ENCODE measurements around the gene GJA10. TPM values are rescaled to one million over a fixed set of nuclear protein-coding genes. Genes with fewer than 3 reads are reported as not detected.

Gene GJA10
- total and polyA plus RNA-seq, 2 experiments from 2014 or later, result not detected

- no peak overlapping the region for H3K4me2 ChIP-seq (ENCODE audit: unreplicated experiment)
- H3K79me2 ChIP-seq (ENCODE audit: insufficient read depth), result no peaks in the 10 kb centered on the region
- H3K4me3 ChIP-seq, result no peak overlapping the region
- no peak overlapping the region for H2AFZ ChIP-seq
- no peak overlapping the region for H3K27ac ChIP-seq
- no peak overlapping the region for H3K9ac ChIP-seq
- H3K9me2 ChIP-seq (ENCODE audit: insufficient read depth), result no peaks in the 10 kb centered on the region
- no peaks in the 10 kb centered on the region for H3F3A ChIP-seq (ENCODE audit: insufficient read depth)
- H3K36me3 ChIP-seq (ENCODE audit: low read depth), result no peaks in the 10 kb centered on the region
- no peaks in the 10 kb centered on the region for H3K4me1 ChIP-seq (ENCODE audit: insufficient read depth)
- 73 to 75% methylated on average over 6 of the region's 6 CpGs for WGBS, 2 experiments (ENCODE audit: low coverage in 1 of 2, low lambda C conversion rate in 2 of 2, missing lambda C conversion rate in 2 of 2)
- no peaks in the 10 kb centered on the region for H4K20me1 ChIP-seq (ENCODE audit: insufficient read depth)
- H3K27me3 ChIP-seq (replicated peaks; ENCODE audit: insufficient read depth), result peaks cover 9% of the 10 kb centered on the region
- TF ChIP-seq EZH2 (IDR thresholded peaks at IDR 0.05; ENCODE audit: insufficient read depth, poor library complexity, severe bottlenecking), result no peak
- no peak for TF ChIP-seq EZH2phosphoT487 (IDR thresholded peaks at IDR 0.05; ENCODE audit: insufficient read depth, low read depth)
- in situ Hi-C loops (cut with MboI), result no loop called here
- no peaks in the 10 kb centered on the region for H3K9me3 ChIP-seq (ENCODE audit: low read depth)
- peak; percentile 15 for DNase-seq
Observed at GRCh38 chr6:89927791-89928550, 33.7 kb downstream of the GJA10 start.

- Histone ChIP-seq H3K79me2 (ENCODE audit: insufficient read depth) (no peaks in the 10 kb centered on the region), H3K4me2 (ENCODE audit: unreplicated experiment) (no peak overlapping the region), H3K27me3 (replicated peaks; ENCODE audit: insufficient read depth) (peaks cover 9% of the 10 kb centered on the region), H3K36me3 (ENCODE audit: low read depth) (no peaks in the 10 kb centered on the region), H3K4me1 (ENCODE audit: insufficient read depth) (no peaks in the 10 kb centered on the region), H4K20me1 (ENCODE audit: insufficient read depth) (no peaks in the 10 kb centered on the region), H3K9me3 (ENCODE audit: low read depth) (no peaks in the 10 kb centered on the region), H3K9ac (no peak overlapping the region), H2AFZ (no peak overlapping the region), H3K9me2 (ENCODE audit: insufficient read depth) (no peaks in the 10 kb centered on the region), H3K27ac (no peak overlapping the region), H3F3A (ENCODE audit: insufficient read depth) (no peaks in the 10 kb centered on the region), H3K4me3 (no peak overlapping the region)
- no peak for TF ChIP-seq EZH2phosphoT487 (IDR thresholded peaks at IDR 0.05; ENCODE audit: insufficient read depth, low read depth)
- TF ChIP-seq EZH2 (IDR thresholded peaks at IDR 0.05; ENCODE audit: insufficient read depth, poor library complexity, severe bottlenecking), result no peak
- WGBS, 2 experiments (ENCODE audit: low coverage in 1 of 2, low lambda C conversion rate in 2 of 2, missing lambda C conversion rate in 2 of 2), result 64 to 71% methylated on average over 6 of the region's 6 CpGs
- in situ Hi-C loops (cut with MboI), result no loop called here
- peak; percentile 59 for DNase-seq
Observed at GRCh38 chr6:89928604-89929003, 34.3 kb downstream of the GJA10 start.

GRCh38 chr6:89930789-89931188 is 36.5 kb downstream of the GJA10 start:
- Histone ChIP-seq H3K9me2 (ENCODE audit: insufficient read depth) (no peaks in the 10 kb centered on the region), H3F3A (ENCODE audit: insufficient read depth) (no peaks in the 10 kb centered on the region), H4K20me1 (ENCODE audit: insufficient read depth) (no peaks in the 10 kb centered on the region), H3K4me1 (ENCODE audit: insufficient read depth) (no peaks in the 10 kb centered on the region), H3K79me2 (ENCODE audit: insufficient read depth) (no peaks in the 10 kb centered on the region), H3K36me3 (ENCODE audit: low read depth) (no peaks in the 10 kb centered on the region), H3K4me3 (no peak overlapping the region), H3K27ac (no peak overlapping the region), H2AFZ (no peak overlapping the region), H3K4me2 (ENCODE audit: unreplicated experiment) (no peak overlapping the region), H3K27me3 (replicated peaks; ENCODE audit: insufficient read depth) (peaks cover 8% of the 10 kb centered on the region), H3K9ac (no peak overlapping the region), H3K9me3 (ENCODE audit: low read depth) (no peaks in the 10 kb centered on the region)
- DNase-seq, result no peak
- in situ Hi-C loops (cut with MboI), result loop anchor here (10.0 kb wide), 1 partner anchor 554 kb away; no protein-coding TSS in a partner anchor
- WGBS, 2 experiments (ENCODE audit: low coverage in 1 of 2, low lambda C conversion rate in 2 of 2, missing lambda C conversion rate in 2 of 2), result 75 to 85% methylated on average over 5 of the region's 5 CpGs
- TF ChIP-seq EZH2 (IDR thresholded peaks at IDR 0.05; ENCODE audit: insufficient read depth, poor library complexity, severe bottlenecking), result no peak
- TF ChIP-seq EZH2phosphoT487 (IDR thresholded peaks at IDR 0.05; ENCODE audit: insufficient read depth, low read depth), result no peak

GRCh38 chr6:89932245-89932802 is 38.1 kb downstream of the GJA10 start:
- Histone ChIP-seq H3K27me3 (replicated peaks; ENCODE audit: insufficient read depth) (peaks cover 5% of the 10 kb centered on the region; the same call in 1 of the 2 replicates), H3K36me3 (ENCODE audit: low read depth) (no peaks in the 10 kb centered on the region), H3F3A (ENCODE audit: insufficient read depth) (no peaks in the 10 kb centered on the region), H3K9me3 (ENCODE audit: low read depth) (no peaks in the 10 kb centered on the region), H2AFZ (no peak overlapping the region), H3K79me2 (ENCODE audit: insufficient read depth) (no peaks in the 10 kb centered on the region), H3K4me2 (ENCODE audit: unreplicated experiment) (no peak overlapping the region), H3K9ac (no peak overlapping the region), H3K27ac (no peak overlapping the region), H3K4me1 (ENCODE audit: insufficient read depth) (no peaks in the 10 kb centered on the region), H3K9me2 (ENCODE audit: insufficient read depth) (no peaks in the 10 kb centered on the region), H4K20me1 (ENCODE audit: insufficient read depth) (no peaks in the 10 kb centered on the region), H3K4me3 (no peak overlapping the region)
- DNase-seq, result no peak
- TF ChIP-seq EZH2 (IDR thresholded peaks at IDR 0.05; ENCODE audit: insufficient read depth, poor library complexity, severe bottlenecking), result no peak
- no peak for TF ChIP-seq EZH2phosphoT487 (IDR thresholded peaks at IDR 0.05; ENCODE audit: insufficient read depth, low read depth)
- in situ Hi-C loops (cut with MboI), result loop anchor here (10.0 kb wide), 1 partner anchor 552 kb away; no protein-coding TSS in a partner anchor
- 83 to 88% methylated on average over 21 to 22 of the region's 22 CpGs for WGBS, 2 experiments (ENCODE audit: low coverage in 1 of 2, low lambda C conversion rate in 2 of 2, missing lambda C conversion rate in 2 of 2)

Data from GM23248 (cell line).